IPS DF 4.7 (cell line): Measurements from ENCODE around the gene ANKRD24.
"Not testable (repeated sequence)": the region's sequence is repeated elsewhere in the genome, so short reads cannot be mapped to it uniquely, and the experiment has no call there.

ENCODE experiments used
- DNase-seq: peaks from one replicate; pipeline ENCODE4 v3.0.0-alpha.2; 2013; ENCODE audit warnings: low spot score; ENCODE audit errors: extremely low read depth

The ANKRD24 gene

GRCh38 chr19:4197625-4198466 is 15.4 kb downstream of the ANKRD24 start:
- DNase-seq: no peak

DNA sequence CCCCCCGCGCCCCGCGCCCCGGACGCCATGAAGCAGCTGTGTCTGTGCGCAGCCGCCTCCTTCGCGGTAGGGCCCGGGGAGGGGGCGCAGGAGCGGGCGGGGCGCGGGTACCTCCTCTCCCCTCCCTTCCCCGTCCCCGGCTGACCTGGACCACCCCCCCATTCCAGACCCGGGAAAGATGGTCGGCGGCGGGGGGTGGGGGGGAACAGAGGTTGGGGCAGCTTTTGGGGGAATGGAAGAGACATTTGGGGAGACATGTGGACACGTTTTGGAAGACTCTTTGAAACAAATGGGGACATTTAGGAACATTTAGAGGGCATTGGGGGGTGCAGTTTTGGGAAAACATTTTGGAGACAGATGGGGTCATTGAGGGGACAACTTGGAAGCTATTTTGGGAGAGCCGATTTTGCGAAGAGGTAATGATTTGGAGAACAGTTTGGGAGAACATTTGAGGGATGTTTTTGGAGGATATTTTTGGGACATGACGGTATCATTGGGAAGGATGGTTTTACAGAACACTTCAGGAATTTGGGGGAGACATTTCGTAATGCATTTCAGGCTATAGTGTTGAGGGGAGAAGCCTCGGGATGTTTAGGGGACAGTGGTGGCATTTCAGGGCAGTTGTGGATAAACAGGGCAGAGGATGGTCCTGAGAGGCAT is 16.1 kb downstream of the ANKRD24 start:
- DNase-seq: no peak

DNA sequence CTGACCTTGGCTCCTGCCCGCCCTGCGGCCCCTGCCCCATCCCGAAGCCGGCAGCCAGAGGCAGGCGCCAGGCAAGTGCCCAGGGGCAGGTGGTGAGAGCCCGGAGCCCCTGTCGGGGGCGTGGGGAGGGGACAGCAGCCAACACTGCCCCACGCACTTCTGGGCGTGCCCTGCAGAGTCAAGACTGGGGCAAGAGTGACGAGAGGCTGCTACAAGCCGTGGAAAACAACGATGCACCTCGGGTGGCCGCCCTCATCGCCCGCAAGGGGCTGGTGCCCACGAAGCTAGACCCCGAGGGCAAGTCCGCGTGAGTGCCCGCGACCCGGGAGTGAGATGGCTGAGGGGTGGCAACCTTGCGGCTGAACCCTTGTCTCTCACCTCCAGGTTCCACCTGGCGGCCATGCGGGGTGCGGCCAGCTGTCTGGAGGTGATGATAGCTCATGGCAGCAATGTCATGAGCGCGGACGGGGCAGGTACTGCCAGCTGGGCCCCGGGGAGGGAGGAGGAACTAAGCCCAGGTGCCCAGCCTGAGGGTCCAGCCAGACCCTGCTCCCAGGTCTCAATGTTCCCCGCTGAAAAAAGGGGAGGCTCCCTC is 17.3 kb downstream of the ANKRD24 start:
- DNase-seq: no peak

GRCh38 chr19:4200940-4201542 is 18.6 kb downstream of the ANKRD24 start:
- no peak for DNase-seq

GRCh38 chr19:4201798-4202197 is 19.3 kb downstream of the ANKRD24 start:
- DNase-seq: no peak

DNA sequence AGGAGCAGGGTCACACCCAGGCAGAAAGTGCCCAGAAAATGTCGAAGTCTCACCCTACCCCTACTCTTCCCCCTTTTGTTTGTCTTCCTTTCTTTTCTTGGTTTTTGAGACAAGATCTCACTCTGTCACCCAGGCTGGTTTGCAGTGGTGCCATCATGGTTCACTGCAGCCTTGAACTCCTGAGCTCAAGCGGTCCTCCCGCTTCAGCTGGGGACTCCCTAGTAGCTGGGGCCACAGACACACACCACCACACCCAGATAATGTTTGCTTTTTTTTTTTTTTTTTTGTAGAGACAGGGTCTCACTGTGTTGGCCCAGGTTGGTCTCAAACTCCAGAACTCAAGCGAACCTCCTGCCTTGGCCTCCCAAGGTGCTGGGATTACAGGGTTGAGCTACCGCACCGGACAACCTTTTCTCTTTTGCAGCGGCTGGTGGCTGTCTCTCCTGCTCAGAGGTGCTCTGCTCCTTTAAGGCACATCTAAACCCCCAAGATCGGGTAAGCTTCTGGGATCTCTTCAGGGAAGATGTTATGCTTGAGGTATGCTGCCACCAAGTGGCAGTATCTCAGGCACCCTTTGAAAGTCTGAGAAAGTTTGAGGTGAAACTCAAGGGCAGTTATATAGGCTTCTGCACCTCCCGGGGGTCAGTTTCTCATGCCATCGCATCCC is 24.5 kb downstream of the ANKRD24 start:
- DNase-seq: no peak

DNA sequence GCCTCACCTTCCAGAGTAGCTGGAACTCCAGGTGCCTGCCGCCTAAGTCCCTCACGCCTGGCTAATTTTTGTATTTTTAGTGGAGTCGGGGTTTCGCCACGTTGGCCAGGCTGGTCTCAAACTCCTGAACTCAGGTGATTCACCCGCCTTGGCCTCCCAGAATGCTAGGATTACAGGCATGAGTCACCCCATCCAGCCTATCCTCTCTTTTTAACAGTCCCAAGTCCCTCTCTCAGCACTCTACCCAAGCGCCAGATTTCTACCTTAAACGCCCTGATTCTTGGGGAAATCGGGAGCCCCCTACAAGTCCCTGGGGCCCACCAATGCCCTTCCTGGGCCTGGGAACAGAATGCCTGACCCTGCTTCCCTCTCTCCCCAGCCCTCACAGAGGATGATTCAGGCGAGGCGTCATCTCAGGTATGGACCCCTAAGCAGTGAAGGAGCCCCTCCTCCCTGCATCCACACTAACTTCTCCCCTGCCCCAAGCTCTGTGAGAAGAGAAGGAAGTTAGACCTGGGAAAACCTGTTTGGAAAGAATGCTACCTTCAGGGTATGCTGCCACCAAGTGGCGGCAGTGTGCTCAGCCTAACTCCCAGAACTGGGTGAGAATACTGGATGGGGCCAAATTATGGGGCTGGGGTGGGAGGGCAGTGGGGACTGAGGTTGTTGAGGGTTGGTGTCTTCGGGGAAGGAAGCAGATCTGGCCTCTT is 26.1 kb downstream of the ANKRD24 start:
- no peak for DNase-seq

DNA sequence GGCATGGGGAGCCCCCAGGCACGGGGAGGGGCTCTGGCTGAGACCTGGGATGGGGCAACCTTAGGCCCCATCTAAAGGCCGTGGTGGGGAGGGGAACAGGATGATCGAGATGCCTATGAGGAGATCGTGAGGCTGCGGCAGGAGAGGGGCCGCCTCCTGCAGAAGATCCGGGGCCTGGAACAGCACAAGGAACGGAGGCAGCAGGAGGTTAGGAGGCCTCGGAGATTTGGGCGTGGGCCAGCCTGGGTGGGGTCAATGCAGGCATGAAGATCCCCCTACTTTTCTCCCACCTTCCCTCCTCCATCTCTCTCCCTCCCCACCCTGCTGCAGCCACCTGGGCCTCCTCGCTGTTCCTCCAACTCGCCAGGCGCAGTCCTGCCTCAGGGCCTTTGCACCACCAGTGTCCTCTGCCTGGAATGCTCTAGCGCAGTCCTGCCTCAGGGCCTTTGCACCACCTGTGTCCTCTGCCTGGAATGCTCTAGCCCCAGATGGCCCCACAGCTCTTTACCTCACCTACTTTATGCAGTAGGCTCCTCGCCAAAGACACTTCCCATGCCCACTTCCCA is 27.8 kb downstream of the ANKRD24 start:
- no peak for DNase-seq

GRCh38 chr19:4213116-4213515 is 30.6 kb downstream of the ANKRD24 start:
- no peak for DNase-seq

- DNase-seq: no peak
Observed at GRCh38 chr19:4215807-4216206, 33.3 kb downstream of the ANKRD24 start.

DNA sequence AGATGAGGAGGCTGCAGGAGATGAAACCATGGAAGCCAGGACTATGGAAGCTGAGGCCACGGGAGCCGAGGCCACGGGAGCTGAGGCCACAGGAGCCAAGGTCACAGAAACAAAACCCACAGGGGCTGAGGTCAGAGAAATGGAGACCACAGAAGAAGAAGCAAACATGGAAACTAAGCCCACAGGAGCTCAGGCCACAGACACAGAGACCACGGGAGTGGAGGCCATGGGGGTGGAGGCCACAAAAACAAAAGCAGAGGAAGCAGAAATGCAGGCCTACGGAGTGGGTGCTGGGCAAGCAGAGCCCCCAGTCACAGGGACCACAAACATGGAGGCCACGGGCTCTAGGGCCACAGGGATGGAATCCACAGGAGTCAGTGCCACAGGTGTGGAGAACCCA is 34.4 kb downstream of the ANKRD24 start:
- no peak for DNase-seq

GRCh38 chr19:4217429-4218264 is 35.2 kb downstream of the ANKRD24 start:
- DNase-seq: no peak

GRCh38 chr19:4218523-4218922 is 36.0 kb downstream of the ANKRD24 start:
- not testable (repeated sequence) for DNase-seq

- DNase-seq: no peak
Observed at GRCh38 chr19:4220188-4220587, 37.7 kb downstream of the ANKRD24 start.

DNA sequence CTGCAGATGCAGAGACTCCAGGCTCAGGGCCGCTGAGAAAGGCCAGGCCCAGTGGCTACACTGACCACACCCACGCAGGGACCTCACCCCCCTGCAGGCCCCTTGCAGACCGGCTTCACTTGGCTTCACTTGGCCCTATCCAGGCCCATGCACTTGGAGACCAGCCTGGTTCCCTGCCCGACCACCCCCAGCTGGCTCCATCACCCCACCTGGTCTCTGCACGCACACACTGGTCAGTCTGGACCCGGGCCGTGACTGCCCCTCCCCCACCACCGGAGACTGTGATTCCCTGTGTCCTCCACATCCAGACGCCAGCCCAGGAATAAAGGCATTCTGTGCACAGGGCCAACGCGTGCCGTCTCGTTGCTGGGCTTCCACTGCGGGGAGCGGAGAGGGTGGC is 42.0 kb downstream of the ANKRD24 start:
- no peak for DNase-seq

- no peak for DNase-seq
Observed at GRCh38 chr19:4225885-4226284, 43.4 kb downstream of the ANKRD24 start.

- no peak for DNase-seq
Observed at GRCh38 chr19:4227771-4228170, 45.3 kb downstream of the ANKRD24 start.

DNA sequence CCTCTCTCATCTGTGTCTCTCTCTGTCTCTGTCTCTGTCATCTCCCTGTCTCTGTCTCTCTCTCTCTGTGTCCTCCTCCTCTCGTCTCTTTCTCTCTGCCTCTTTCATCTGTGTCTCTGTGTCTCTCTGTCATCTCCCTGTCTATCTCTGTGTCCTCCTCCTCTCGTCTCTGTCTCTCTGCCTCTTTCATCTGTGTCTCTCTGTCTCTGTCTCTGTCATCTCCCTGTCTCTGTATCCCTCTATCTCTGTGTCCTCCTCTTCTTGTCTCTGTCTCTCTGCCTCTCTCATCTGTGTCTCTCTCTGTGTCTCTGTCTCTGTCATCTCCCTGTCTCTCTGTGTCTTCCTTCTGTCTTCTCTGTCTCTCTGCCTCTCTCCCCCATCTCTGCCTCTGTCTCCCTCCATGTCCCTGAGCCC is 46.3 kb downstream of the ANKRD24 start:
- no peak for DNase-seq

DNA sequence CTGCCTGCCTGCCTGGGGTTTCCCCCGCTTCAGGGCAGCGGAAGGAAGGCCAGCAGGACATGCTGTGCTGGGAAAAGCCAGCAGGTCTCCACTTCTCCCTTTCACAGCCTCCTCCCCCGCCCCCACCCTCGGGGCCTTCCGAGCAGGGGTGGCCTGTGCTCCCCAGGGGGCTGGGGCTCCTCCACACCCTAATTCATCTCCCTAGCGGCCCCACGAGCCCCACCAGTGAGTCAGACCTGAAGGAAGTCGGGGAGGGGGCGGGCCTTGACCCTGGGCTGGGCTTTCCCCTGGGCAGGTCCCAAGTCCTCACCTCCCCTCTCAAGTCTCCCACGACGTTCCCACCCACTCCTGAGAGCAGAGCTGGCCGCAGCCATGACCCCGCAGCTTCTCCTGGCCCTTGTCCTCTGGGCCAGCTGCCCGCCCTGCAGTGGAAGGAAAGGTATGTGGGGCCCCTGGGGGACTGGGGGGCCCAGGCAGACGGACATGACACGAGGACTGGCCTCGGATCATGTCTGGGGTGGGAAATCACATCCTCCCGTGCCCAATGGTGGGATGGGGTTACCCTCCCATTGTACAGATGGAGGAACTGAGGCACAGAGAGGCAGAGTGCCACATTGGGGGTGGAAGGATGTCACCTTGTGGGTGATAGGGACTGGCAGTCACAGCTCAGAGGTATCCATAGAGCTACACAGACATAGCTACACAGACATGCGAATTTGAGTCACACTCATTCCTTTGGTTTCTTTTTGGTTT is 46.9 kb downstream of the ANKRD24 start, which contains the start of gene EBI3:
Gene EBI3, plus strand, starts transcription at position 345 of the 753 bp plus-strand sequence. Its CDS starts 28 bp downstream, at position 373.
- DNase-seq: no peak
